ENCODE measurements around the gene TSSC4.

The TSSC4 gene

GRCh38 chr11:2402106-2402505 is 1.6 kb downstream of the TSSC4 start:
- no peak for DNase-seq

- no peak for DNase-seq
Observed at GRCh38 chr11:2402890-2403645, 2.5 kb downstream of the TSSC4 start.

- no peak for DNase-seq
Observed at GRCh38 chr11:2404735-2405196, 4.2 kb downstream of the TSSC4 start.

- DNase-seq, result no peak
Observed at GRCh38 chr11:2406451-2406850, 5.9 kb downstream of the TSSC4 start.

GRCh38 chr11:2406878-2407410 is 6.4 kb downstream of the TSSC4 start:
- DNase-seq, result no peak

- DNase-seq, result no peak
Observed at GRCh38 chr11:2408671-2409070, 8.1 kb downstream of the TSSC4 start.

GRCh38 chr11:2409126-2409525 is 8.6 kb downstream of the TSSC4 start:
- no peak for DNase-seq

GRCh38 chr11:2409611-2410468 is 9.3 kb downstream of the TSSC4 start:
- DNase-seq, result no peak

- DNase-seq, result no peak
Observed at GRCh38 chr11:2410616-2411015, 10.1 kb downstream of the TSSC4 start.

GRCh38 chr11:2411446-2412305 is 11.1 kb downstream of the TSSC4 start:
- DNase-seq, result no peak

- DNase-seq, result no peak
Observed at GRCh38 chr11:2412323-2412722, 11.8 kb downstream of the TSSC4 start.

GRCh38 chr11:2413742-2414579 is 13.4 kb downstream of the TSSC4 start:
- DNase-seq, result no peak

- DNase-seq, result no peak
Observed at GRCh38 chr11:2414616-2415015, 14.1 kb downstream of the TSSC4 start.

GRCh38 chr11:2415171-2415570 is 14.6 kb downstream of the TSSC4 start:
- no peak for DNase-seq

GRCh38 chr11:2415601-2416380 is 15.2 kb downstream of the TSSC4 start:
- no peak for DNase-seq

GRCh38 chr11:2416765-2417164 is 16.2 kb downstream of the TSSC4 start:
- DNase-seq, result no peak

GRCh38 chr11:2417856-2418692 is 17.5 kb downstream of the TSSC4 start:
- DNase-seq, result no peak

GRCh38 chr11:2418693-2419360 is 18.3 kb downstream of the TSSC4 start:
- DNase-seq, result no peak

All from NCI-H1092 treated with DMSO at 0.1 percent for 48 hours (cell line).